ENCODE measurements around the gene SORBS1.

GRCh38 chr10:95289003-95289920 is 271.9 kb downstream of the SORBS1 start:
- TF ChIP-seq CTCF (IDR thresholded peaks at IDR 0.05): no peak
- no peak for TF ChIP-seq POLR2A (IDR thresholded peaks at IDR 0.05)

Data from testis (tissue), 2 donors.